Neural cell (in vitro differentiated cells): Measurements from ENCODE around the gene HTRA2. TPM values are rescaled to one million over a fixed set of nuclear protein-coding genes. Genes with fewer than 3 reads are reported as not detected.

Experiments
- H2AFZ ChIP-seq: fragments of 200-600, 300-800 bp; sonication (generic), shearing (Covaris generic); 2 replicates; pipeline ENCODE4 v1.6.0; 2014; ENCODE audit warnings: low read depth, mild to moderate bottlenecking, antibody characterized with exemption, low read length, moderate library complexity
- H3F3A ChIP-seq: fragments of 200-600 bp; shearing (Covaris generic); 2 replicates; pipeline ENCODE4 v1.6.1; 2016; ENCODE audit warnings: mild to moderate bottlenecking, moderate library complexity, mixed read lengths, antibody characterized with exemption, low read length; ENCODE audit not compliant: insufficient read depth, poor library complexity, severe bottlenecking
- H3K27ac ChIP-seq: fragments of 200-600, 300-800 bp; sonication (generic), shearing (Covaris generic); 2 replicates; pipeline ENCODE4 v1.5.1; 2014; ENCODE audit warnings: mild to moderate bottlenecking, low read length, moderate library complexity
- H3K27me3 ChIP-seq: fragments of 300-800, 200-600 bp; sonication (generic), shearing (Covaris generic); 2 replicates; pipeline ENCODE4 v1.6.0; 2014; ENCODE audit warnings: mild to moderate bottlenecking, low read depth, low read length, moderate library complexity; ENCODE audit not compliant: insufficient read depth
- H3K36me3 ChIP-seq: fragments of 300-800, 200-600 bp; sonication (generic), shearing (Covaris generic); 2 replicates; pipeline ENCODE4 v1.5.1; 2014; ENCODE audit warnings: mild to moderate bottlenecking, antibody characterized with exemption, low read length, moderate library complexity; ENCODE audit not compliant: insufficient read depth
- H3K4me2 ChIP-seq: fragments of 300-800, 200-600 bp; sonication (generic), shearing (Covaris generic); 2 replicates; pipeline ENCODE4 v1.6.0; 2014; ENCODE audit warnings: mild to moderate bottlenecking, low read length
- H3K4me3 ChIP-seq: fragments of 300-800, 200-600 bp; sonication (generic), shearing (Covaris generic); 2 replicates; pipeline ENCODE4 v1.5.1; 2014; ENCODE audit warnings: mild to moderate bottlenecking, low read length, moderate library complexity
- H3K79me2 ChIP-seq: fragments of 200-600 bp; shearing (Covaris generic); replicated peaks from 2 replicates; pipeline ENCODE4 v1.6.0; 2014; ENCODE audit warnings: mild to moderate bottlenecking, low read length, moderate library complexity; ENCODE audit not compliant: insufficient read depth
- H3K9ac ChIP-seq: fragments of 300-800, 200-600 bp; sonication (generic), shearing (Covaris generic); 2 replicates; pipeline ENCODE4 v1.6.1; 2016; ENCODE audit warnings: mild to moderate bottlenecking, low read length, mixed read lengths
- H3K9me2 ChIP-seq: fragments of 200-600 bp; shearing (Covaris generic); 2 replicates; pipeline ENCODE4 v1.6.1; 2016; ENCODE audit warnings: mild to moderate bottlenecking, low read length, mixed read lengths; ENCODE audit not compliant: insufficient read depth
- H3K9me3 ChIP-seq: fragments of 200-600, 300-800 bp; sonication (generic), shearing (Covaris generic); 2 replicates; pipeline ENCODE4 v1.6.1; 2016; ENCODE audit warnings: mild to moderate bottlenecking, mixed run types, low read length, moderate library complexity, mixed read lengths
- H4K20me1 ChIP-seq: fragments of 200-600 bp; shearing (Covaris generic); 2 replicates; pipeline ENCODE4 v1.6.1; 2016; ENCODE audit warnings: mild to moderate bottlenecking, mixed run types; ENCODE audit not compliant: insufficient read depth
- CTCF ChIP-seq: fragments of 450-650 bp; IDR thresholded peaks from 2 replicates; pipeline ENCODE4 v1.5.1; 2014; ENCODE audit warnings: antibody characterized with exemption, mild to moderate bottlenecking, moderate library complexity; ENCODE audit not compliant: poor library complexity, severe bottlenecking
- EP300 ChIP-seq: fragments of 450-650 bp; conservative IDR thresholded peaks from 2 replicates; pipeline ENCODE4 v1.6.1; 2014; ENCODE audit warnings: antibody characterized with exemption, mild to moderate bottlenecking, moderate library complexity; ENCODE audit not compliant: poor library complexity, severe bottlenecking
- EZH2 ChIP-seq: fragments of 200-600, 300-800 bp; shearing (Covaris generic), sonication (generic); IDR thresholded peaks from 2 replicates; pipeline ENCODE4 v1.6.1; 2014; ENCODE audit warnings: antibody characterized with exemption, low read length, borderline replicate concordance, mild to moderate bottlenecking; ENCODE audit not compliant: insufficient read depth, poor library complexity, severe bottlenecking
- MXI1 ChIP-seq: fragments of 450-650 bp; conservative IDR thresholded peaks from 2 replicates; pipeline ENCODE4 v1.6.1; 2014; ENCODE audit warnings: antibody characterized with exemption, mild to moderate bottlenecking; ENCODE audit not compliant: poor library complexity, severe bottlenecking
- POLR2AphosphoS5 ChIP-seq: IDR thresholded peaks from 2 replicates; pipeline ENCODE4 v1.6.1; 2012
- RAD21 ChIP-seq: fragments of 450-650 bp; conservative IDR thresholded peaks from 2 replicates; pipeline ENCODE4 v1.6.1; 2014; ENCODE audit warnings: antibody characterized with exemption, mild to moderate bottlenecking, moderate library complexity
- REST ChIP-seq: IDR thresholded peaks from 2 replicates; pipeline ENCODE4 v1.6.1; 2012; ENCODE audit warnings: borderline replicate concordance
- SMC3 ChIP-seq: fragments of 450-650 bp; conservative IDR thresholded peaks from 2 replicates; pipeline ENCODE4 v1.6.1; 2014; ENCODE audit warnings: antibody characterized with exemption, mild to moderate bottlenecking, moderate library complexity; ENCODE audit not compliant: poor library complexity
- TAF1 ChIP-seq: IDR thresholded peaks from 2 replicates; pipeline ENCODE4 v1.6.1; 2012; ENCODE audit warnings: low read depth
- polyA plus RNA-seq: library from polyadenylated mRNA; depleted of rRNA; stranded (reverse); fragments of >200 nt; gene quantifications from 2 replicates; pipeline ENCODE4 v1.2.3, GENCODE V29; 2014

HTRA2 gene
- polyA plus RNA-seq, 1 donor from 2014 or later, result 126 TPM

- TF ChIP-seq SMC3 (no peak), POLR2AphosphoS5 (no peak)
Measured at GRCh38 chr2:74567881-74568280, 38.1 kb downstream of the HTRA2 start (continued).

GRCh38 chr2:74569686-74570085 is 40.0 kb downstream of the HTRA2 start:
- Histone ChIP-seq H2AFZ (no peak overlapping the region), H4K20me1 (no peaks in the 10 kb centered on the region), H3K9me3 (no peaks in the 10 kb centered on the region), H3K27me3 (no peaks in the 10 kb centered on the region), H3K9me2 (no peaks in the 10 kb centered on the region), H3K79me2 (no peaks in the 10 kb centered on the region), H3K36me3 (no peaks in the 10 kb centered on the region), H3F3A (no peaks in the 10 kb centered on the region), H3K4me2 (no peak overlapping the region), H3K9ac (no peak overlapping the region), H3K4me3 (no peak overlapping the region), H3K27ac (no peak overlapping the region)
- TF ChIP-seq REST (no peak), MXI1 (no peak)

DNA sequence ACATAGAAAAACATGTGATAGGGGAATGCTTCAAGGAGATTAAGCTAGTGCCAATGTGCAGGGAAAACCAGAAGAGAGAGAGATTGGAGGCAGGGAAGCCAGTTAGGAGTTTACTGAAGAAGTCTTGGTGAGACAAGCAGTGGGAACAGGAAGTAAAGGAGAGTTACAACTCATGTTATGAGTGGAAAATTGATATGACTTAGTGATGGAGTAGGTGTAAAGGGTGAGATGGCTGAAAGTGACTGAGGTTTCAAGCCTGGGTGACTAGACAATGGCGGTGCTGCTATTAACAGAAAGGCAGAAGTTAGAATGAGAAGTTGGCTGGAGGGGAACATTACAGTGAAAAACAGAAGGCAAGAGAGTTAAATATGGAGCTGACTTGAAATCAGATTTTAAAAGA is 41.3 kb downstream of the HTRA2 start:
- no peak overlapping the region for H3K27ac ChIP-seq
- no peaks in the 10 kb centered on the region for H3K36me3 ChIP-seq
- H3K27me3 ChIP-seq, result no peaks in the 10 kb centered on the region
- no peaks in the 10 kb centered on the region for H3F3A ChIP-seq
- no peaks in the 10 kb centered on the region for H3K9me2 ChIP-seq
- no peak overlapping the region for H3K9ac ChIP-seq
- TF ChIP-seq RAD21 (no peak), EP300 (no peak), SMC3 (no peak), EZH2 (no peak), TAF1 (no peak), POLR2AphosphoS5 (no peak), REST (no peak), MXI1 (no peak), CTCF (no peak)
- H3K9me3 ChIP-seq, result no peaks in the 10 kb centered on the region
- no peaks in the 10 kb centered on the region for H3K79me2 ChIP-seq
- H3K4me2 ChIP-seq, result no peak overlapping the region
- no peak overlapping the region for H3K4me3 ChIP-seq
- H2AFZ ChIP-seq, result no peak overlapping the region
- H4K20me1 ChIP-seq, result no peaks in the 10 kb centered on the region
